ENCODE measurements around the gene MIB2. TPM values are rescaled to one million over a fixed set of nuclear protein-coding genes. Genes with fewer than 3 reads are reported as not detected.
"Not testable (repeated sequence)": the region's sequence is repeated elsewhere in the genome, so short reads cannot be mapped to it uniquely, and the experiment has no call there.

Gene MIB2
- total RNA-seq, 1 donor from 2014 or later: 32.7 TPM

DNA sequence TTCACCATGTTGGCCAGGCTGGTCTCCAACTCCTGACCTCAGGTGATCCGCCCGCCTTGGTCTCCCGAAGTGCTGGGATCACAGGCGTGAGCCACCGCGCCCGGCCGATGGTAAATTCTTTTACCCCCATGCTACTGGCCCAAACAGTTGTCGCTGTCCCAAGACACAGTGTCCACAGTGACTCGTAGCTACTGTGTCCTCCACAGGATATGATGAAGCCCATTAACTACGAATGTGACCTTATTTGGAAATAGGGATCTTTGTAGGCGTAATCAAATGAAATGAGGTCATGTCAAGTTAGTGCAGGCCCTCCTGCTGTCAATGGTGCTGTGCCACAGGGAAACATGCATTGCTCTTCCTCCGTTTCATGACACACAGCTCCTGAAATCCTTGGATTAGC lies 23.8 kb upstream of the MIB2 start:
- intact Hi-C loops (cut with micrococcal nuclease): no loop called here
- Mint-ChIP-seq H3K27me3 (ENCODE audit: low read depth) (peaks cover 2% of the 10 kb centered on the region), H3K4me3 (ENCODE audit: low read depth) (no peak overlapping the region)

DNA sequence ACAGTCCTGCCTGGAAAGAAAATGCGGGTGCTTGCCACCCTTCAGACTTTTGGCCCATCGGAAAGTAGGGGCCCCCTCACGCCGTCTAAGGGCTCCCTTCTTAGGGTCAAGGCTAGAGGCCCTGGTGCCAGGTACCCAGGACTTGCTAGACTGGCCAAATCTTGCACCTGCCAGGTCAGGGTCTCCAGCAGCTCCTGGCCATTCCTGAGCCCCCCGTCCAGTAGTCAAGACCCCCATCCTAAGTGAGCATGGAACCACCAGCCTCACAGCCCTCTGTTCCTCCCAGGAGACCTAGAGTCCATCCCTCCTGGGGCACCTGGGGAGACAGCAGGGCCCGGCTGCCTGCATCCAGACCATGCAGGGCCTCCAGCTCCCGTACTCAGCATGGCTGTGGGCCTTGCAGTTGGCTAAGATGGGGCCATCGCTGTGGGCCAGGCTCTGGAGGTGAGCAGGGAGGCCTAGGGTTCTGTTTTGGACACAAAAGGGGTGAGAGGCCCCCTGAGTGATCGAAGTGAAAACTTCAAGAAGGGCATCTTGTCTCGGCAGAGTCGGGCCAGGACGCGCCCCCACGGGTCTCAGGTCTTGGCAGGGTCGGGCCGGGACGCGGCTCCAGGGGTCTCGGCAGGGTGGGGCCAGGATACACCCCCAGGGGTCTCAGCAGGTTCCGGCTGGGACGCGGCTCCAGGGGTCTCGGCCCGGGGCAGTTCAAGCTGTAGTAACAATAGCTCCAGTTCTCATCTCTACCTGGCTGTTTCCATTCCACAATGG lies 21.3 kb upstream of the MIB2 start:
- H3K27me3 Mint-ChIP-seq (ENCODE audit: low read depth): peaks cover 5% of the 10 kb centered on the region
- no peak overlapping the region for H3K27ac Mint-ChIP-seq
- intact Hi-C loops (cut with micrococcal nuclease): no loop called here
- DNase-seq (ENCODE audit: low spot score): no peak
- no peaks in the 10 kb centered on the region for H3K36me3 Mint-ChIP-seq (ENCODE audit: low read depth)
- no peak overlapping the region for H3K4me3 Mint-ChIP-seq (ENCODE audit: low read depth)
- peaks cover 2% of the 10 kb centered on the region for H3K4me1 Mint-ChIP-seq (ENCODE audit: low read depth)
- no peaks in the 10 kb centered on the region for H3K9me3 Mint-ChIP-seq

More for the DNA sequence above, 23.8 kb upstream of the MIB2 start:
- no peaks in the 10 kb centered on the region for H3K9me3 Mint-ChIP-seq
- no peak for DNase-seq (ENCODE audit: low spot score)
- H3K36me3 Mint-ChIP-seq (ENCODE audit: low read depth): no peaks in the 10 kb centered on the region
- H3K27ac Mint-ChIP-seq: no peak overlapping the region
- no peaks in the 10 kb centered on the region for H3K4me1 Mint-ChIP-seq (ENCODE audit: low read depth)

DNA sequence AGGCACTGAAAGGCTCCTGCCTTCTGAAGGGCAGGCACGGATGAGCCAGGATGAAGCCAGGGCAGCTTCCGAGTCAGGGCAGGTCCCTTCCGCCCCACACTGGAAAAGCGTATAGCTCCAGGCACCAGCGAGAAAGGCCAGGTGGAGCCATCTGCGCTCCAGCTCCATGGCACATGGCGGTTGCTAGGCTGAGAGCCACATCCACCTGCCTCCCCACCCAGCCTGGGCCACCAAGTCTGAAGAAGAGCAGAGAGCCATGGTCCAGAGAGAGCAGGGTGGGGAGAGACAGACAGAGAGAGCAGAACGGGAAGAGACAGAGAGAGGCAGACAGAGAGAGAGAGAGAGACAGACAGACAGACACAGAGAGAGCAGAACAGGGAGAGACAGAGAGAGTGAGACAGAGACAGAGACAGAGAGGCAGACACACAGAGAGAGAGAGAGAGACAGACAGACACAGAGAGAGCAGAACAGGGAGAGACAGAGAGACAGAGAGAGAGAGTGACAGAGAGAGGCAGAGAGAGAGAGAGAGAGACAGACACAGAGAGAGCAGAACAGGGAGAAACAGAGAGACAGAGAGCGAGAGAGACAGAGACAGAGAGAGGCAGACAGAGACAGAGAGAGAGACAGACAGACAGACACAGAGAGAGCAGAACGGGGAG lies 20.6 kb upstream of the MIB2 start:
- Mint-ChIP-seq H3K4me1 (ENCODE audit: low read depth) (peaks cover 2% of the 10 kb centered on the region), H3K36me3 (ENCODE audit: low read depth) (no peaks in the 10 kb centered on the region), H3K27me3 (ENCODE audit: low read depth) (peaks cover 5% of the 10 kb centered on the region), H3K27ac (no peak overlapping the region), H3K4me3 (ENCODE audit: low read depth) (no peak overlapping the region), H3K9me3 (no peaks in the 10 kb centered on the region)
- intact Hi-C loops (cut with micrococcal nuclease): no loop called here
- no peak for DNase-seq (ENCODE audit: low spot score)

DNA sequence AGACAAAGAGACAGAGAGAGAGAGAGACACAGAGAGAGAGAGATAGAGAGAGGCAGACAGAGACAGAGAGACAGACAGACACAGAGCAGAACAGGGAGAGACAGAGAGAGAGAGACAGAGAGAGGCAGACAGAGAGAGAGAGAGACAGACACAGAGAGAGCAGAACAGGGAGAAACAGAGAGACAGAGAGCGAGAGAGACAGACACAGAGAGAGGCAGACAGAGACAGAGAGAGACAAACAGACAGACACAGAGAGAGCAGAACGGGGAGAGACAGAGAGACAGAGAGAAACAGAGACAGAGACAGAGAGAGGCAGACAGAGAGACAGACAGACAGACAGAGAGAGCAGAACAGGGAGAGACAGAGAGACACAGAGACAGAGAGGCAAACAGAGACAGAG lies 20.0 kb upstream of the MIB2 start:
- H3K36me3 Mint-ChIP-seq (ENCODE audit: low read depth); H3K27ac Mint-ChIP-seq; H3K4me3 Mint-ChIP-seq (ENCODE audit: low read depth); DNase-seq (ENCODE audit: low spot score); H3K4me1 Mint-ChIP-seq (ENCODE audit: low read depth); H3K27me3 Mint-ChIP-seq (ENCODE audit: low read depth); intact Hi-C loops (cut with micrococcal nuclease); H3K9me3 Mint-ChIP-seq: not testable (repeated sequence)

DNA sequence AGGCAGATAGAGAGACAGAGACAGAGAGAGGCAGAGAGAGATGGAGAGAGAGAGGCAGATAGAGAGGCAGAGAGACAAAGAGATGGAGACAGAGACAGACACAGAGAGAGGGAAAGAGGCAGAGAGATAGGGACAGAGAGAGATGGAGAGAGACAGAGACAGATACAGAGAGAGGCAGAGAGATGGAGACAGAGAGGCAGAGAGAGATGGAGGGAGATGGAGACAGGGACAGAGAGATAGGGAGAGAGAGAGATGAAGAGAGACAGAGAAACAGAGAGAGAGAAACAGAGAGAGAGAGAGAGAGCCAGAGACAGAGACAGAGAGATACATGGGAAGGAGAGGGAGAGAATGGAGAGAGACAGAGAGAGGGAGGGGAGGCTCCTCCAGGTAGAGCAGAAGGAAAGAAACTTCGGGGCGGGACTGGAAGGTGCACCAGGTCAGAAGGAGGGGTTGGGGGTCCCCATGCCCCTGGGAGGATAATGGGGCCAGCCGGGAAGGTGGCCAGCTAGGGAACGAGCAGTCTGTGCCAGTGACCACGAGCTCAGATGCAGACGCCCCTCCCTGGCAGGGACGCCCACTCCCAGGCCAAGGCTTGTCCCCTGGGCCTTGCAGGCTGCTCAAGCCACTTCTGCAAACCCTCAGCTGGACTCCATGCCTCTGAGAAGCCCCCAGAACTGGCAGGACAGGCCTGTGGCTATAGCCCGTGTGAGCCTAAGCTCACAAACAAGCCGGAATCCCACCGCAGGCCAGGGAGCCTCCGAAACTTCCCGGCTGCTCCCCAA lies 18.6 kb upstream of the MIB2 start:
- Mint-ChIP-seq H3K4me3 (ENCODE audit: low read depth) (no peak overlapping the region), H3K4me1 (ENCODE audit: low read depth) (peaks cover 2% of the 10 kb centered on the region), H3K27ac (no peak overlapping the region), H3K36me3 (ENCODE audit: low read depth) (no peaks in the 10 kb centered on the region), H3K27me3 (ENCODE audit: low read depth) (peaks cover 5% of the 10 kb centered on the region), H3K9me3 (no peaks in the 10 kb centered on the region)
- no peak for DNase-seq (ENCODE audit: low spot score)
- intact Hi-C loops (cut with micrococcal nuclease): no loop called here

DNA sequence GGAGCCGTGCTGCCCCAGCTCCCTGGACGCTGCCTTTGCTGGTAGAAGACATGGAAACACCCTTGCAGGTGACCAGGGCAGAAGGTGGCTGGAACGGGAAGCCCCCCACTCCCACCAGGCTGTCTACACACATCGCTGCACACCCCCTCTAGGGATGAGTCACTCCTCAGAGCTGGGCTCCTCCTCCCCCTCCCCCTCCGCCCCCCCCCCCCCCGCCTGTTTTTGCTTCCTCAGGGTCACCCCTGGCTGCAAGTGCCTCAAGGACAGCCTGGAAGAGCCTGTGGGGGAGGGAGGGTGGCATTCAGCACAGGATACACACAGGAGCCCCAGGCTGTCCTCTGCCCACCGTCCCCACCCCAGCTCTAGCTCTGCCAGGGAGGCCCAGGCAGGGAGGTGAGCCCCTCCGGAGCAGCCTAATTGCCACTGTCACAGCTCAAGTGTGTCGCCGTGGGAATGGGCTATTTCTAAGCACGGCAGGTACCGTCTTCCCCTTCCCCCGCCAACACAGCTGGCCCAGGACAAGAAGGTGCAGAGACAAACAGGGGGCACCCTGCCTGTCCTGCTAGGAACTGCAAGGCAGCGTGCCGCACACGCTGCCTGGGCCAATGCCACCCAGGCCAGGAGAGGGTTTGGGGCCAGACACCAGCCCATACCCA lies 17.9 kb upstream of the MIB2 start:
- H3K27me3 Mint-ChIP-seq (ENCODE audit: low read depth): peaks cover 5% of the 10 kb centered on the region
- H3K4me1 Mint-ChIP-seq (ENCODE audit: low read depth): peaks cover 2% of the 10 kb centered on the region
- no peak for DNase-seq (ENCODE audit: low spot score)
- no peaks in the 10 kb centered on the region for H3K9me3 Mint-ChIP-seq
- H3K27ac Mint-ChIP-seq: no peak overlapping the region
- H3K4me3 Mint-ChIP-seq (ENCODE audit: low read depth): peak overlapping the region; percentile 37
- H3K36me3 Mint-ChIP-seq (ENCODE audit: low read depth): no peaks in the 10 kb centered on the region
- intact Hi-C loops (cut with micrococcal nuclease): no loop called here

DNA sequence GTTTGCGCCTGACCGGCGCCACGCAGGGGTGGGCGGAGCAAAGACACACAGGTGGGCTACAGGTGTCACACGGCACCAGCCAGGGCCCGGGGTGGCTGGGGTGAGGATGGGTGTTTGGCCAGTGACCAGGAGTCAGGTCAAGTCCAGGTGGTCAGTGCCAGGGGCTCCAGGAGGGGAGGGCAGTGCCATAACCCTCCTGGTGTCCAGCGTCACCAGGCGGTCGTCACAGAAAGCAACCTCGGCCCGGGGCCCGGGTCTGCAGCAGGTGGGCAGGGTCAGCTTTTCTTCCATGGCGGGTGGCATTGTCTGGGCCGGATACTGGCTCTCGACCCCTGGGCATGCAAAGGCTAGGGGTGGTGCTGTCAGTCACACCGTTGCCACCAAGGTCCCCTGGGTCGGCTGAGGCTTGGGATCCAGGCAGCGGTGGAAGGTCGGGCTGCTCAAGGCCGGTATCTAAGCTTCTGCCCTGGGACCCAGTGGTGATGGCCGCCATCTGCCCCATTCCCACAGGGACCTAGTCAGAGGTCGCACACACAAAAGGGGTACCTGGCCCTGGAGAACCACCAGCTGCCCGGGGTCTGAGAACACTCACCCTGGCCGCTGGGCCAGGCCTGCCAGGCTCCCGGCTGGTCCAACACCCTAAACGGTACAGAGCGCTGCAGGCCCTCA lies 17.1 kb upstream of the MIB2 start:
- DNase-seq (ENCODE audit: low spot score): no peak
- no peak overlapping the region for H3K27ac Mint-ChIP-seq
- peaks cover 2% of the 10 kb centered on the region for H3K4me1 Mint-ChIP-seq (ENCODE audit: low read depth)
- intact Hi-C loops (cut with micrococcal nuclease): no loop called here
- no peaks in the 10 kb centered on the region for H3K9me3 Mint-ChIP-seq
- H3K4me3 Mint-ChIP-seq (ENCODE audit: low read depth): peak overlapping the region; percentile 37
- peaks cover 5% of the 10 kb centered on the region for H3K27me3 Mint-ChIP-seq (ENCODE audit: low read depth)
- H3K36me3 Mint-ChIP-seq (ENCODE audit: low read depth): no peaks in the 10 kb centered on the region

DNA sequence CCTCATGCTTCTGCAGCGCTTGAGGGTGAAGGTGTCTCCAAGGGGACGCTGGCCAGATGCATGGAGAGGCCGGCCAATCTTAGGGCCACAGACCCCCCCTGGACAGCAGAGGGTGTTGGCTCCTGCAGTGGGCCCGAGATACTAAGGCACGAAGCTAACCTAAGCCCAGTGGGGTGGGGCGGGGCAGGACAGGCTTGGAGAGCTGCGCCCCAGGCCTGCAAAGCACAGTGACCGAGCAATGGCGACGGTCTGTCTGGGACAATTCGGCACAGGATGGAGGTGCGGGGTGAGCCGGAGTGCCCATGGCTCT lies 16.6 kb upstream of the MIB2 start:
- intact Hi-C loops (cut with micrococcal nuclease): no loop called here
- H3K9me3 Mint-ChIP-seq: no peaks in the 10 kb centered on the region
- H3K4me3 Mint-ChIP-seq (ENCODE audit: low read depth): peak overlapping the region; percentile 78
- peaks cover 2% of the 10 kb centered on the region for H3K4me1 Mint-ChIP-seq (ENCODE audit: low read depth)
- no peaks in the 10 kb centered on the region for H3K36me3 Mint-ChIP-seq (ENCODE audit: low read depth)
- no peak overlapping the region for H3K27ac Mint-ChIP-seq
- H3K27me3 Mint-ChIP-seq (ENCODE audit: low read depth): peaks cover 5% of the 10 kb centered on the region
- DNase-seq (ENCODE audit: low spot score): no peak

DNA sequence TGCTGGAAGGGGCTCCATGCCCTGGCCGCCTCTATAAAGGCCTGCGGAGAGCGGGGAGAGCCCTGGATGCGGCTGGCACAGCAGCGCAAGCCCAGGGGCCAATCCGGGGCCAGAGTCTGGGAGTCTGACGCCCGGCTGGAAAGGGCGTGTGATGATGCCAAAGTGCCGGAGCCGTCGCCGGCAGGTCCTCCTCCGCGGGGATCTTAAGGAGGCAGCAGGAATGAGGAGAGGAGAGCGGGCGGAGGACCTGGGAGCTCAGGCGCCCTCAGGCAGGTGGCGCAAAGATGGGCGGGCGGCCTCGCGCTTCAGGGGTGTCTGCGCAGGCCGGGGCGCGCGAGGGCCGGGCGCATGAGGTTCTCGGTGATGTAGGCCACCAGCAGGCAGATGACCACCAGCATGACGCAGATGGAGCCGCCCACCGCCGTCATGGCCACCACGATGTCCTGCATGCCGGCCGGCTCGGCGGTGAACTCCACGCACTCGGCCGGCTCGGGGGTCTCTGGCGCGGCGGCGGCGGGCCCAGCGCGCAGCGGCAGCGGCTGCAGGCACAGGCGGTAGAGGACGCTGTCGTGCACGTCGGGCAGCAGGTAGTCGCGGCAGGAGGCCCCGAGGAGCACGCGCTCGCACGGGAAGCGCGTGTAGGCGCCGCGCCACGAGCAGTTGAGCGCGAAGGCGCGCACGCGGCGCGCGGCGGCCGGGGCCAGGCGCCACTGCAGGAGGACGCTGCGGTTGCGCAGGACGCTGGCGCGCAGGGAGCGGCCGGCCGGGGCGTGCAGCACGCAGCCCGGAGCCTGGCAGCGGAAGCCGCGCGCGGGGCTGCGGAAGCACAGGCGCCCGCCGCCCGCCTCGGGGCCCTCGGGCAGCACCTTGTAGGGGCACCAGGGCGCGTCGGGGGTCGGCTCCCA lies 16.0 kb upstream of the MIB2 start:
- Mint-ChIP-seq H3K4me1 (ENCODE audit: low read depth) (peaks cover 2% of the 10 kb centered on the region), H3K4me3 (ENCODE audit: low read depth) (peak overlapping the region; percentile 78), H3K27me3 (ENCODE audit: low read depth) (peaks cover 5% of the 10 kb centered on the region), H3K9me3 (no peaks in the 10 kb centered on the region), H3K36me3 (ENCODE audit: low read depth) (no peaks in the 10 kb centered on the region), H3K27ac (no peak overlapping the region)
- DNase-seq (ENCODE audit: low spot score): peak; percentile 37
- intact Hi-C loops (cut with micrococcal nuclease): no loop called here

DNA sequence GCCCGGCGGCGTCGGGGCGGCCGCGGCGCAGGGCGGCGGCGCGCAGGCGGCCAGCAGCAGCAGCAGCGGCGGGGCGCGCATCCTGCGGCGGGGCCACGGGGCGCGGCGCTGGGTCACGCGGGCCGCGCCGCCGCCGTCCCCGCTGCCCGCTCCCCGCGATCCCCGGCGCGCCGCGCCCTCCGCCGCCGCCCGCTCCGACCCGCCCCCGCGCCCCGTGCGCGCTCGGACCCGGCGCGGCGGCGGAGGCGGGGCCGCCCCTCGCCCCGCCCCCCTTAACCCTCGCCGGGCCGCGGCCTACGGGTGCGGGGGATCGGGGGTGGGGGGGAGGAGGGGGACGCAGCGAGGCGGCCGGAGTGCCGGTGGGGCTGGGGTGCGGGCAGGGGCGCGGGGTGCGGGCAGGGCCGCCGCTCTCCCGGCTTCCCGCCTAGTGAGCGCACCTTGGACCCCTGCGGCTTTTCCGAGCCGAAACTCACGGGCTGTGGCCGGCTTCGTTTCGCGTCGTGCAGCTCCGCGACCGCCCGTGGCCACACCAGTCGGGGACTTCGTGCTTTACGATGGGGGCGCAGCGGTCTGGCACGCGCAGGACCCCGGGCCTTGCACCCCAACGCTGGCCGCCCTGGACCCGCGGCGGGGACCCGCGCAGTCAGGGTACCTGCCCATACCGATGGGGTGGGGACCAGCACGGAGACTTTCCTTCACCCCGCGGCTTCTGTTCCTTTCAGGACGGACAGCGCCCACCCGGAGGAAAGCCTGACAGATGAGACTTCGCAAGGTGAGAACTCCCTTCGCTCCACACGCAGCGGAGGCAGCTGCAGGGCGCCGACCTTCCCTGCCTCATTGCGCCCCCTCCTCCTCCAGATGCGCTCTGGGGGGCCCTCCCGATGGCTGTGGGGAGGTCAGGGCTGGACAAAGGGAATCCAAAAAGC lies 15.1 kb upstream of the MIB2 start, which contains the start of gene FNDC10:
FNDC10 (minus strand) TSS at position 201 of the 926 bp plus-strand sequence; CDS start at position 81, 120 bp downstream.
- peaks cover 5% of the 10 kb centered on the region for H3K27me3 Mint-ChIP-seq (ENCODE audit: low read depth)
- H3K4me3 Mint-ChIP-seq (ENCODE audit: low read depth): peak within 1 kb of the TSS; percentile 78
- intact Hi-C loops (cut with micrococcal nuclease): no loop called here
- no peak for DNase-seq (ENCODE audit: low spot score)
- peaks cover 2% of the 10 kb centered on the region for H3K4me1 Mint-ChIP-seq (ENCODE audit: low read depth)
- H3K27ac Mint-ChIP-seq: no peak within 1 kb of the TSS
- H3K36me3 Mint-ChIP-seq (ENCODE audit: low read depth): no peaks in the 10 kb centered on the region
- no peaks in the 10 kb centered on the region for H3K9me3 Mint-ChIP-seq

Measured in activated T-helper 2 cell treated with anti-CD3 and anti-CD28 coated beads, Interferon-gamma antibody, Interleukin-2, Interleukin-4, amounts not matched to agents 10 μg/mL and 5 μg/mL and 100 μg/mL, durations not matched to agents 14 hours and 24 hours and 36 hours (primary cell).